Measurements from ENCODE around the gene PARP9.
"Not testable (repeated sequence)": the region's sequence is repeated elsewhere in the genome, so short reads cannot be mapped to it uniquely, and the experiment has no call there.

Gene PARP9

DNA sequence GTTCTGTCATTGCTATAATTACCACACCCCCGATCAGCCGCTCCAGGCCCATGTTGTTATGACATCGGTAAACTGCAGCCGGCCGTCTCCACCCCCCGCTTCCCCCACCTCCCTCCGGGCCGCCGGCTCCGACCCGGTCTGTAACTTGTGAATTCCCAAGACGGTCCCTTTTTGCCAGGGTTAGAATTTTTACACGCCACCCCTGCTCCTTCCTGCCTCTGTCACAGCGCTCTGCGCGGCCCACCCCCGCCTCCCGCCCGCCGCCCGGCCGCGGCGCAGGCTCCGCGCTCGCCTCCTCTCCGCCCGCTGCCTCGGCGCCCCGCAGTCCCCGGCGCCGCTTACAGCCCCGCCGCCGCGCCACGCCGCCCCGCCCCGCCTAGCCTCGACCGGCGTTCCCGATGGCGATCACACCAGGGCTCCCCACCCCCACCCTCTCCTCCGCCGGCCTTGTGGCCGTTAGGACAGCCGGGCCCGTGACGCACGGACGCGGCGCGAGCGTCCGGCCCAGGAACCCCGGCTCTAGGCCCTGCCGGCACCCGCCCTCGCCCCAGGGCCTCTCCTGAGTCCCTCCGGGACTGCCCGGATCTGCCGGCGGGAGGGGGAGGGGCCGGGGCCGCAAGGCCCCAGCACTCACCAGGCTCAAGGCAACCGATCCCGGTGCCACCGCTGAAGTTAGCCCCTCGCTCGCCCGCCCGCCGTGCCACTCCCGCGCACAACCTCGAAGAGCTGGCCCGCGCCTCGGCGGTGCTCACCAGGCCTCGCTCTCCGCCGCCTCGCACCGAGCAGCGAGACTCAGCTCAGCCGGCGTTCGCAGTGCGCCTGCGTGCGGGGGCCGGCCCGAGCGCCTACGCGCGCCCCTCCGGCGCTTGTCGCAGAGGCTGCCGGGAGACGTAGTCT is 49.7 kb downstream of the PARP9 start, which contains the start of gene KPNA1:
TSS of gene KPNA1 (minus strand) at position 817 of the 897 bp plus-strand sequence. CDS start 18,374 bp downstream, outside the sequence.
- Histone ChIP-seq H3K4me3 (peak within 1 kb of the TSS; percentile 79), H3K27ac (peak within 1 kb of the TSS; percentile 84 to 98)
- TF ChIP-seq, protein P1, sequence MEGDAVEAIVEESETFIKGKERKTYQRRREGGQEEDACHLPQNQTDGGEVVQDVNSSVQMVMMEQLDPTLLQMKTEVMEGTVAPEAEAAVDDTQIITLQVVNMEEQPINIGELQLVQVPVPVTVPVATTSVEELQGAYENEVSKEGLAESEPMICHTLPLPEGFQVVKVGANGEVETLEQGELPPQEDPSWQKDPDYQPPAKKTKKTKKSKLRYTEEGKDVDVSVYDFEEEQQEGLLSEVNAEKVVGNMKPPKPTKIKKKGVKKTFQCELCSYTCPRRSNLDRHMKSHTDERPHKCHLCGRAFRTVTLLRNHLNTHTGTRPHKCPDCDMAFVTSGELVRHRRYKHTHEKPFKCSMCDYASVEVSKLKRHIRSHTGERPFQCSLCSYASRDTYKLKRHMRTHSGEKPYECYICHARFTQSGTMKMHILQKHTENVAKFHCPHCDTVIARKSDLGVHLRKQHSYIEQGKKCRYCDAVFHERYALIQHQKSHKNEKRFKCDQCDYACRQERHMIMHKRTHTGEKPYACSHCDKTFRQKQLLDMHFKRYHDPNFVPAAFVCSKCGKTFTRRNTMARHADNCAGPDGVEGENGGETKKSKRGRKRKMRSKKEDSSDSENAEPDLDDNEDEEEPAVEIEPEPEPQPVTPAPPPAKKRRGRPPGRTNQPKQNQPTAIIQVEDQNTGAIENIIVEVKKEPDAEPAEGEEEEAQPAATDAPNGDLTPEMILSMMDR (IDR thresholded peaks at IDR 0.05), result no peak
- DNase-seq (ENCODE audit: low spot score), result peak; percentile 89

DNA sequence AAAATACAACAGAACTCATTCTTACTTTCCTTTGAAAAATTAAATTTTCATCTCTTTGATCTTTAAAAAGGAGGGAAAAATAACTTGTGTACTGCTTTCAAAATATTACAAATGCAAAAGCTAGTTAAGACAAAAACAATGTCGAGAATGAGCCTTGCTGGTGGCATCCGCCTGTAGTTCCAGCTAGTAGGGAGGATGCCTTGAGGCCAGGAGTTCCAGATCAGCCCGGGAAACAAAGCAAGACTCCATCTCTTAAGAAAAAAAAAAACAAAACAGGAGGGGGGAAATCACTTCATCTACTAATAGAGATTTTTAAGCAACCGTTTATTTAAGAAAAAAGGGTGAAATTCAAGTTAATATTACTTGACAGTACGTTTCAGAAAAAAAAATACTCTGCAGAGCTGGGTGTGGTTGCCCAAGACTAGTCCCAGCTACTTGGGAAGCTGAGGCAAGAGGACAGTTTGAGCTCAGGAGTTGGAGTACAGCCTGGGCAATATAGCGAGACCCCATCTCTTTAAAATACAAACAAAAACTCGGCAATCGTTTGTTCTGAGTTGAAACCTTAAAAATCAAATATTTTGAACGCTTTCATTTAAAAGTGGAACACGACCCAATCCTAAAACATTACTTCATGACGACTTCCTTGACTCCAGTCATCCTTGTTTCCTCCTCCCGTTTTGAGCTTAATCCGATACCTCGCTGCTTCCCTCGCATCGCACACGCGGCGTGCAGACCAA is 50.5 kb downstream of the PARP9 start:
- no peak for DNase-seq (ENCODE audit: low spot score)
- peak overlapping the region; percentile 79 for H3K4me3 ChIP-seq
- peak overlapping the region; percentile 84 to 98 for H3K27ac ChIP-seq
- TF ChIP-seq, protein P1 (IDR thresholded peaks at IDR 0.05), result no peak

DNA sequence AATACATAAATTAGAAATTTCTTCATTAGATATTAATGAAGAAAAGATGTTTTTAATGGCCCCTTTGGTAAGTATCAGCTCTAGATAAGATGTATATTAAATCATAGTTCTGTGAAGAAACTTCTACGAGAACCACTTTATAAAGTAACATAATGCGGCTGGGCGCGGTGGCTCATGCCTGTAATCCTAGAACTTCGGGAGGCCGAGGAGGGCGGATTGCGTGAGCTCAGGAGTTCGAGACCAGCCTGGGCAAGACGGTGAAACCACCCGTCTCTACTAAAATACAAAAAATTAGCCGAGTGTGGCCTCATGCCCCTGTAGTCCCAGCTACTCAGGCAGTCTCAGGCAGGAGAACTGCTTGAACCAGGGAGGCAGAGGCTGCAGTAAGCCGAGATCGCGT is 51.8 kb downstream of the PARP9 start:
- no peak for DNase-seq (ENCODE audit: low spot score)
- Histone ChIP-seq H3K4me3 (no peak overlapping the region), H3K27ac (no peak overlapping the region)
- TF ChIP-seq, protein P1 (IDR thresholded peaks at IDR 0.05), result no peak

DNA sequence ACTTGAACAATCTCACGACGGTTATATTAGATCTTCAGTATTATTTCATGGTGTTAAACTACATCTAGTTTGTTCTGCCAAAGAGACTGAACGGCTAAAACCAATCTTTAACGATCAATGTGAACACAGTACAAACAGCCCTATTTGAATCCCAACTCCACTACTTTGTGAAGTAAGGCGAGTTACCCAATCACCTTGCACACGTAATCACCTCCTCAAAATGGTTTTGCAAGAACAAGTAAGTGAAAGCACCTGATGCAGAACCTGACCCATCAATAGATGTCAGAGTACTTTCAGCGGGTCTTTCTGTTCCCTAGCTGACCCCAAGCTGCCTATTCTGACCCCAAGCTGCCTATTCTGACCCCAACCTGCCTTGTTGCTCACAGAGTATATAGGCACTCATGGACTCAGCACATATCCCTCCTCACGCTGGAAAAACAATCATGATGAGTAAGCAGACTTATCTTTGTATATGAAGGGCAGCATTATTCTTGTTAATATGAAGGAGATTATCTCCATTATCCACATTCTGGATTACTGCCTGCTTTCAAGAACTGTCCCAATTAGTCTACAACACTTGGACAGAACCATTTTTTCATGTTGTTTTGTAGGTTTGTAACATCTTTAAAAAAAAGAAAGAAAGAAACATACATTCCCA is 53.1 kb downstream of the PARP9 start:
- H3K27ac ChIP-seq, result no peak overlapping the region
- H3K4me3 ChIP-seq, result no peak overlapping the region
- no peak for DNase-seq (ENCODE audit: low spot score)
- TF ChIP-seq, protein P1 (IDR thresholded peaks at IDR 0.05), result no peak

DNA sequence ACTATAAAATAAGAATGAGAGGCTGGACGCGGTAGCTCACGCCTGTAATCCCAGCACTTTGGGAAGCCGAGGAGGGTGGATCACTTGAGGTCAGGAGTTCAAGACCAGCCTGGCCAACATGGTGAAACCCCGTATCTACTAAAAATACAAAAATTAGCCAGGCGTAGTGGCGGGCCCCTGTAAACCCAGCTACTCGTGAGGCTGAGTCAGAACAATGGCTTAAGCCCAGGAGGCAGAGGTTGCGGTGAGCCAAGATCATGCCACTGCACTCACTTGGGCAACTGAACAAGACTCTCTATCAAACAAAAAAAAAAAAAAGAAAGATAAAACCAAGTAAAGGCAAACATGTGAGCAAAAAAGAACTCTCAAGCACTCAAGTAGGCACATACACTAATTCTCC is 55.2 kb downstream of the PARP9 start:
- H3K27ac ChIP-seq, result peak overlapping the region in 1 of 2 donors; percentile 32
- not testable (repeated sequence) for H3K4me3 ChIP-seq; DNase-seq (ENCODE audit: low spot score)

DNA sequence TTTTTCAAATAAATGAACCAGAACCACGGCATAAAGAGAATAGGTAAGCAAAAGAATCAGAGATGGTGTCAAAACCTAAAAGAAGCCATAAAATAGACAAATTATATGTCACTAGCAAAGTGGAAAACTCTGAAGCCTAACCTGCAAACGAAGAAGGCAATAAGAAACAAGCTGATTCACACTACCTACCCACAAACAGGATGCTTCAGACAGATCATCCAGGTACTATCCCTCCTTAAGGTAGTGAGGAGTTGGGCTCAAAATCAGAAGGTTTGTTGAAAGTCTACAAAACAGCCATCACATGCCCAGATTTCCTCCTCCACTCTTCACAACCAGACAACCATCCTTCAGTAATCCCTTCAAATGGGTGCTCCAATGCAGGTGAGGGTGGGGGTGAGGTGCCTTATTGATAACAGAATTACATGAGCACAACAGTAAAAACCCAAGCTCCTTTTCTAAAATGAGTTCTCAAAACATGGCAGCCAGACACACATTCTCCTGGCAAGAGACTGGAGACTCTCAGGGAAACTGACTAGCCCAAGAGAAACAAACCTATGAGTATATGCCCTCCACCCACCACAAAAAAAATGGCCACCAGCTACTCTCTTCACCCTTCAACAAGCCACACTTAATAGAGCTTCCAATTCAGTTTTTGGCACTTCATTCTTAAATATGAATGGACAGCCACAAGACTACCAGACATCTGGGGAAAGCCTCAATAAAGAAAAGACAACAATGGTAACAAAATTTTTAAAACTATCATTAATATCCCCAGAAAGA is 55.8 kb downstream of the PARP9 start:
- TF ChIP-seq, protein P1 (IDR thresholded peaks at IDR 0.05), result no peak
- Histone ChIP-seq H3K4me3 (no peak overlapping the region), H3K27ac (peak overlapping the region in 1 of 2 donors; percentile 32)
- no peak for DNase-seq (ENCODE audit: low spot score)
